Epithelial cell of esophagus (primary cell): ENCODE results near the gene CIB2.

ENCODE experiments used
- DNase-seq: peaks from one replicate; pipeline ENCODE4 v3.0.0; 2010; ENCODE audit warnings: low read depth
- H3K4me3 ChIP-seq: 2 replicates; pipeline ENCODE4 v1.5.1; 2011; ENCODE audit warnings: mild to moderate bottlenecking, low read length, control low read depth
- TF ChIP-seq, protein P1 (sequence below): IDR thresholded peaks from 2 replicates; pipeline ENCODE4 v1.5.1; 2011; ENCODE audit warnings: low read depth, mild to moderate bottlenecking, low read length, control low read depth, inconsistent platforms; ENCODE audit not compliant: insufficient read depth; ENCODE audit errors: missing control alignments

The CIB2 gene

GRCh38 chr15:78054966-78055365, 76.3 kb downstream of the CIB2 start:
- TF ChIP-seq, protein P1, sequence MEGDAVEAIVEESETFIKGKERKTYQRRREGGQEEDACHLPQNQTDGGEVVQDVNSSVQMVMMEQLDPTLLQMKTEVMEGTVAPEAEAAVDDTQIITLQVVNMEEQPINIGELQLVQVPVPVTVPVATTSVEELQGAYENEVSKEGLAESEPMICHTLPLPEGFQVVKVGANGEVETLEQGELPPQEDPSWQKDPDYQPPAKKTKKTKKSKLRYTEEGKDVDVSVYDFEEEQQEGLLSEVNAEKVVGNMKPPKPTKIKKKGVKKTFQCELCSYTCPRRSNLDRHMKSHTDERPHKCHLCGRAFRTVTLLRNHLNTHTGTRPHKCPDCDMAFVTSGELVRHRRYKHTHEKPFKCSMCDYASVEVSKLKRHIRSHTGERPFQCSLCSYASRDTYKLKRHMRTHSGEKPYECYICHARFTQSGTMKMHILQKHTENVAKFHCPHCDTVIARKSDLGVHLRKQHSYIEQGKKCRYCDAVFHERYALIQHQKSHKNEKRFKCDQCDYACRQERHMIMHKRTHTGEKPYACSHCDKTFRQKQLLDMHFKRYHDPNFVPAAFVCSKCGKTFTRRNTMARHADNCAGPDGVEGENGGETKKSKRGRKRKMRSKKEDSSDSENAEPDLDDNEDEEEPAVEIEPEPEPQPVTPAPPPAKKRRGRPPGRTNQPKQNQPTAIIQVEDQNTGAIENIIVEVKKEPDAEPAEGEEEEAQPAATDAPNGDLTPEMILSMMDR: no peak
- H3K4me3 ChIP-seq: no peak overlapping the region
- no peak for DNase-seq
